H9 (cell line): ENCODE measurements around the gene TMEM204. TPM values are rescaled to one million over a fixed set of nuclear protein-coding genes. Genes with fewer than 3 reads are reported as not detected.

Experiments
- DNase-seq: peaks from one replicate; pipeline ENCODE4 v3.0.0-alpha.2; 2017
- H2AFZ ChIP-seq: one replicate; pipeline ENCODE4 v1.6.1; 2013; ENCODE audit warnings: mild to moderate bottlenecking, low read length, control low read depth, moderate library complexity
- H2AK5ac ChIP-seq: 2 replicates; pipeline ENCODE4 v1.6.1; 2013; ENCODE audit warnings: low read length, control low read depth, mixed read lengths; ENCODE audit not compliant: insufficient read length
- H2BK120ac ChIP-seq: one replicate; pipeline ENCODE4 v1.6.1; 2013; ENCODE audit warnings: low read depth, mild to moderate bottlenecking, low read length, control low read depth, inconsistent platforms; ENCODE audit not compliant: poor library complexity, severe bottlenecking
- H2BK12ac ChIP-seq: 2 replicates; pipeline ENCODE4 v1.6.1; 2013; ENCODE audit warnings: low read length, control low read depth, mixed read lengths, low read depth; ENCODE audit not compliant: insufficient read length
- H2BK15ac ChIP-seq: 2 replicates; pipeline ENCODE4 v1.6.1; 2013; ENCODE audit warnings: low read depth, low read length, control low read depth
- H2BK20ac ChIP-seq: one replicate; pipeline ENCODE4 v1.6.1; 2013; ENCODE audit warnings: low read depth, mild to moderate bottlenecking, low read length, control low read depth, inconsistent platforms; ENCODE audit not compliant: poor library complexity, severe bottlenecking
- H2BK5ac ChIP-seq: 2 replicates; pipeline ENCODE4 v1.6.1; 2013; ENCODE audit warnings: low read length, control low read depth, mixed read lengths; ENCODE audit not compliant: insufficient read length
- H3K14ac ChIP-seq: 2 replicates; pipeline ENCODE4 v1.6.1; 2013; ENCODE audit warnings: low read length, control low read depth; ENCODE audit not compliant: insufficient read depth
- H3K18ac ChIP-seq: 2 replicates; pipeline ENCODE4 v1.6.1; 2013; ENCODE audit warnings: low read depth, mild to moderate bottlenecking, mixed read lengths, low read length, control low read depth; ENCODE audit not compliant: insufficient read length
- H3K23ac ChIP-seq: 2 replicates; pipeline ENCODE4 v1.6.1; 2013; ENCODE audit warnings: low read length, control low read depth, mixed read lengths, low read depth; ENCODE audit not compliant: insufficient read length
- H3K23me2 ChIP-seq: 2 replicates; pipeline ENCODE4 v1.6.1; 2013; ENCODE audit warnings: low read depth, mild to moderate bottlenecking, mixed read lengths, low read length, control low read depth; ENCODE audit not compliant: insufficient read length, poor library complexity, severe bottlenecking
- H3K27ac ChIP-seq: 2 replicates; pipeline ENCODE4 v1.5.1; 2013; ENCODE audit warnings: low read length, control low read depth, mixed read lengths, low read depth; ENCODE audit not compliant: insufficient read length
- H3K27me3 ChIP-seq: 2 replicates; pipeline ENCODE4 v1.6.1; 2013; ENCODE audit warnings: low read length, control low read depth, inconsistent platforms; ENCODE audit not compliant: insufficient read depth
- H3K4ac ChIP-seq: 2 replicates; pipeline ENCODE4 v1.6.1; 2013; ENCODE audit warnings: low read depth, mild to moderate bottlenecking, control low read depth, inconsistent platforms, low read length, moderate library complexity
- H3K4me1 ChIP-seq: 2 replicates; pipeline ENCODE4 v1.6.1; 2013; ENCODE audit warnings: low read length, control low read depth, inconsistent platforms; ENCODE audit not compliant: insufficient read depth
- H3K4me2 ChIP-seq: 2 replicates; pipeline ENCODE4 v1.6.1; 2013; ENCODE audit warnings: low read length, control low read depth, mixed read lengths; ENCODE audit not compliant: insufficient read length, insufficient read depth
- H3K56ac ChIP-seq: 2 replicates; pipeline ENCODE4 v1.6.1; 2013; ENCODE audit warnings: low read depth, mild to moderate bottlenecking, mixed read lengths, low read length, control low read depth; ENCODE audit not compliant: insufficient read length
- H3K79me1 ChIP-seq: 2 replicates; pipeline ENCODE4 v1.6.1; 2013; ENCODE audit warnings: low read depth, mild to moderate bottlenecking, moderate library complexity, low read length, control low read depth, inconsistent platforms; ENCODE audit not compliant: insufficient read depth, poor library complexity, severe bottlenecking
- H3K79me2 ChIP-seq: 2 replicates; pipeline ENCODE4 v1.6.1; 2013; ENCODE audit warnings: low read length, control low read depth, inconsistent platforms; ENCODE audit not compliant: insufficient read depth
- H3K9ac ChIP-seq: 2 replicates; pipeline ENCODE4 v1.6.1; 2013; ENCODE audit warnings: low read length, control low read depth, mixed read lengths; ENCODE audit not compliant: insufficient read length; ENCODE audit errors: extremely low read depth
- H3K9me3 ChIP-seq: one replicate; pipeline ENCODE4 v1.6.1; 2013; ENCODE audit warnings: low read depth, low read length, inconsistent platforms; ENCODE audit not compliant: control insufficient read depth
- H3T11ph ChIP-seq: one replicate; pipeline ENCODE4 v1.6.1; 2013; ENCODE audit warnings: mild to moderate bottlenecking, low read length, control low read depth, inconsistent platforms
- H4K20me1 ChIP-seq: one replicate; pipeline ENCODE4 v1.6.1; 2013; ENCODE audit not compliant: control insufficient read depth, insufficient read length, insufficient read depth
- H4K5ac ChIP-seq: 2 replicates; pipeline ENCODE4 v1.6.1; 2013; ENCODE audit warnings: low read depth, mild to moderate bottlenecking, mixed read lengths, low read length, control low read depth; ENCODE audit not compliant: insufficient read length
- H4K8ac ChIP-seq: replicated peaks from 2 replicates; pipeline ENCODE4 v1.6.1; 2013; ENCODE audit warnings: low read length, control low read depth, mixed read lengths, low read depth; ENCODE audit not compliant: insufficient read length
- H4K91ac ChIP-seq: 2 replicates; pipeline ENCODE4 v1.6.1; 2013; ENCODE audit warnings: low read depth, mild to moderate bottlenecking, moderate library complexity, mixed read lengths, low read length, control low read depth; ENCODE audit not compliant: insufficient read length
- H3K27ac Mint-ChIP-seq, 3 experiments: 2 replicates in 2 of 3; 3 replicates in 1 of 3; pipeline ENCODE4 v1.8.0; 2020 to 2021; ENCODE audit warnings: mixed read lengths in 3 of 3, mild to moderate bottlenecking in 1 of 3, moderate library complexity in 1 of 3
- H3K27me3 Mint-ChIP-seq: 2 replicates; pipeline ENCODE4 v1.8.0; 2021; ENCODE audit warnings: low read depth, mild to moderate bottlenecking, moderate library complexity, mixed read lengths
- H3K36me3 Mint-ChIP-seq, 3 experiments: 2 replicates in 2 of 3; 3 replicates in 1 of 3; pipeline ENCODE4 v1.8.0; 2020 to 2021; ENCODE audit warnings: low read depth in 3 of 3, mixed read lengths in 3 of 3; ENCODE audit not compliant: insufficient read depth in 1 of 3
- H3K4me1 Mint-ChIP-seq, 2 experiments: 2 replicates each; pipeline ENCODE4 v1.8.0; 2020; ENCODE audit warnings: mixed read lengths in 2 of 2
- H3K4me3 Mint-ChIP-seq, 2 experiments: 2 replicates in 1 of 2; 3 replicates in 1 of 2; pipeline ENCODE4 v1.8.0; 2020 to 2021; ENCODE audit warnings: mild to moderate bottlenecking in 2 of 2, mixed read lengths in 2 of 2, moderate library complexity in 1 of 2
- H3K9me3 Mint-ChIP-seq, 2 experiments: 2 replicates in 1 of 2; 3 replicates in 1 of 2; pipeline ENCODE4 v1.8.0; 2020; ENCODE audit warnings: mild to moderate bottlenecking in 2 of 2, mixed read lengths in 2 of 2, moderate library complexity in 1 of 2
- CTCF ChIP-seq: fragments of 200-600 bp; sonication (generic); conservative IDR thresholded peaks from 3 replicates; pipeline ENCODE4 v1.8.0; 2021; ENCODE audit warnings: antibody characterized with exemption, mild to moderate bottlenecking
- WGBS: extraction: QIAGEN DNeasy Blood & Tissue Kit; methylation state at CpG from one replicate; pipeline ENCODE4 v1.1.7; 2013; ENCODE audit warnings: missing lambda C conversion rate, low lambda C conversion rate, mixed read lengths; ENCODE audit not compliant: insufficient read length; ENCODE audit errors: extremely low coverage; 5-methylcytosine and 5-hydroxymethylcytosine counted together
- total RNA-seq: library from RNA; stranded (reverse); gene quantifications from 2 replicates; pipeline ENCODE4 v1.2.1, GENCODE V29; 2021

Gene TMEM204
- total RNA-seq, 1 experiment from 2014 or later = not detected

GRCh38 chr16:1485847-1486496, 47.5 kb upstream of the TMEM204 start:
- no peaks in the 10 kb centered on the region for H4K20me1 ChIP-seq
- H2BK12ac ChIP-seq = no peak overlapping the region
- no peaks in the 10 kb centered on the region for H3K4me1 ChIP-seq
- H3K27ac Mint-ChIP-seq = no peak overlapping the region
- H2AFZ ChIP-seq = no peak overlapping the region
- no peak overlapping the region for H4K5ac ChIP-seq
- no peak overlapping the region for H4K8ac ChIP-seq
- no peak overlapping the region for H3T11ph ChIP-seq
- H3K27me3 ChIP-seq = no peaks in the 10 kb centered on the region
- no peak overlapping the region for H2BK15ac ChIP-seq
- no peak overlapping the region for H2BK5ac ChIP-seq
- H3K23me2 ChIP-seq = no peaks in the 10 kb centered on the region
- no CpG with 5 or more reads among the region's 40 CpGs for WGBS
- H3K36me3 Mint-ChIP-seq = no peaks in the 10 kb centered on the region
- no peak for TF ChIP-seq CTCF
- H3K4me1 Mint-ChIP-seq = no peaks in the 10 kb centered on the region
- peaks cover 0 to 3% of the 10 kb centered on the region in 2 experiments; a peak in 1 of 5 replicates for H3K9me3 Mint-ChIP-seq
- no peak overlapping the region for H3K9ac ChIP-seq
- no peak overlapping the region for H3K4me3 Mint-ChIP-seq
- no peak overlapping the region for H3K4me2 ChIP-seq
- H2BK20ac ChIP-seq = no peak overlapping the region
- no peak for DNase-seq
- no peak overlapping the region for H3K23ac ChIP-seq
- peaks cover 48% of the 10 kb centered on the region for H3K27me3 Mint-ChIP-seq
- H2AK5ac ChIP-seq = no peak overlapping the region
- H4K91ac ChIP-seq = no peak overlapping the region
- H3K27ac ChIP-seq = no peak overlapping the region
- H3K18ac ChIP-seq = no peak overlapping the region
- H3K9me3 ChIP-seq = no peaks in the 10 kb centered on the region
- H3K79me1 ChIP-seq = no peaks in the 10 kb centered on the region
- H3K56ac ChIP-seq = no peak overlapping the region
- no peak overlapping the region for H3K4ac ChIP-seq
- H2BK120ac ChIP-seq = no peak overlapping the region
- no peaks in the 10 kb centered on the region for H3K79me2 ChIP-seq
- no peak overlapping the region; the same call in 1 of the 2 replicates for H3K14ac ChIP-seq
